BE2C (cell line): ENCODE results near the gene FBP1.

ENCODE experiments used
- DNase-seq: peaks from one replicate; pipeline ENCODE4 v3.0.0-alpha.2; 2020
- H3K27me3 ChIP-seq: fragments of 250-450 bp; sonication (Bioruptor Pico); 2 replicates; pipeline ENCODE4 v1.5.1; 2020; ENCODE audit warnings: mild to moderate bottlenecking
- H3K36me3 ChIP-seq: fragments of 250-450 bp; sonication (Bioruptor Pico); 2 replicates; pipeline ENCODE4 v1.5.1; 2020; ENCODE audit warnings: mild to moderate bottlenecking
- H3K4me1 ChIP-seq: fragments of 250-450 bp; sonication (Bioruptor Pico); 2 replicates; pipeline ENCODE4 v1.5.1; 2020
- H3K4me3 ChIP-seq: 2 replicates; pipeline ENCODE4 v1.5.1; 2011; ENCODE audit warnings: low read depth, low read length
- H3K9me3 ChIP-seq: fragments of 250-450 bp; sonication (Bioruptor Pico); 2 replicates; pipeline ENCODE4 v1.5.1; 2020
- CTCF ChIP-seq: IDR thresholded peaks from 2 replicates; pipeline ENCODE4 v1.5.1; 2012; ENCODE audit warnings: mild to moderate bottlenecking, low read depth, low read length

FBP1 gene

DNA sequence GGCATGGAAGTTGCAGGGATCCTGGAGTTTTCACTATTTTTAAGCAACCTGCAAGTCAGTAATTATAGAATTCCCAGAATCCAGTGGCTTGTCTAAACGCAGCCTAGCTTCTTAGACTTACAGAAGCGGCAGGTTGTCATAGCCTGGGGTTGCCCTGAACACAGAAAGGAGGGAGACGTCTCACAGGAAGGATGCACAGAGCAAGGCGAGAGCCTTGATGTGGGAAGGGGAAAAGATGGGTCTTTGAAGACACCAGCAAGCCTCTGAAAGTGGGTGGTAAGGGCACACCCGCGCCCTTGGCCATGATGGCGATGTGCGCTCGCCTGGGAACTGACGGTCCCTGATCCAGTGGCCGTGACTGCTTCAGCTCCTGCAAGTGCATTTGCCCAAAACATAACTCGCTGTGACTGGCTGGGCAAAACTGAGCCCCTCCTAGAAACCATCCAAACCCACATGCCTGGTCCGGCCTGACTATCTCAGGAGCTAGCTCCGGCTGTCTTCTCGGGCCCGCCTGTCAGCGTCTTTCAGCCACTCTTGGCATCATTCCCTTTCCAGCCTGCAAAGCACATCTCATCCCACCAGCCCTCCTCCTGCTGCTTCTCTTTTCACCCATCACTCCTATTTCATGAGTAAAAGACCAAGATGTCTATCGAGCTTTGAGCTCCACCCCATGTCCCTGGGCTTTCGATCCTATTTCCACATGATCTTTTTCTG lies 17.1 kb downstream of the FBP1 start:
- TF ChIP-seq CTCF = no peak
- no peak overlapping the region for H3K4me3 ChIP-seq
- DNase-seq = no peak
- no peaks in the 10 kb centered on the region for H3K36me3 ChIP-seq
- no peaks in the 10 kb centered on the region; the same call in 1 of the 2 replicates for H3K4me1 ChIP-seq
- no peaks in the 10 kb centered on the region for H3K9me3 ChIP-seq
- no peaks in the 10 kb centered on the region for H3K27me3 ChIP-seq

DNA sequence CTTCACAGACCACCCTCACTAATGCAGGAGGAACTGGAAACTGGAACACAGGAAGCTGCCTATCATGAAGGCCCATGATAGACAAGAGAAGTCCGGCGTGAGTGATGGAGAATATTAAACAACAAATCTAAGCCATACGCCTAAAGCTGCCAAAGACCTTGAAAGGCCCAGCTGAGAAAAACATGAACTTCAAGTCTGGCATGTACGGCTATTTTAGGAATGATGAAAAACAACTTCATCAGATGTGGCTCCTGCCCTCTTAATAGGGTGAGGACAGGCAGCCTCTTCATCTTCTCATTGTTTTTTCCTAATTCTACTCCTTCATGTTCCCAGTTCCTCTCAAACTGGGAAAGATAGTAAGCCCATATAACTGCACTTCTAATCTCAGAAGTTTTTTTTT lies 20.3 kb downstream of the FBP1 start:
- Histone ChIP-seq H3K27me3 (no peaks in the 10 kb centered on the region), H3K4me3 (no peak overlapping the region), H3K36me3 (no peaks in the 10 kb centered on the region), H3K9me3 (no peaks in the 10 kb centered on the region), H3K4me1 (no peaks in the 10 kb centered on the region; the same call in 1 of the 2 replicates)
- no peak for TF ChIP-seq CTCF
- DNase-seq = no peak

DNA sequence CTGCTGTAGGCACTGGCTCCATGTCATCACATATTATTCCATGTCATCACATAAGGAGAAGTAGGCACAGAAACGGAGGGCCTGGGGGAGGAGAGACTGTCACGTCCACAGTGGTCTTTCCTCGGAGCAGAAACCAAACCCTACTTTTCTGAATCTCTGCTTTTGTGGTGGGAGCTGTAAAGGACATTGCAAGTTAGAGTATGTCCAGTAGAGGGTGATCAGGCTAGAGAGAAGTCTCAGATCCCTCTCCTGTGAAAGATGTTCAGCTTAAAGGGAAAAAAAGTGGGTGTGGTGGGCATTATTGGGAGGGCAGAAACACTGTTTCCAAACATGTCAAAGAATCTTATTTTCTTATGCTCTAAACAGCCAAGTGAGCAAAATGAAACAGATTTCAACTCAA lies 26.3 kb downstream of the FBP1 start:
- no peaks in the 10 kb centered on the region for H3K27me3 ChIP-seq
- DNase-seq = no peak

GRCh38 chr9:94612071-94612470 lies 27.2 kb downstream of the FBP1 start:
- no peak for DNase-seq
- H3K4me3 ChIP-seq = no peak overlapping the region
- no peaks in the 10 kb centered on the region for H3K9me3 ChIP-seq
- TF ChIP-seq CTCF = no peak
- H3K27me3 ChIP-seq = no peaks in the 10 kb centered on the region
- H3K36me3 ChIP-seq = no peaks in the 10 kb centered on the region
- H3K4me1 ChIP-seq = peaks cover 15% of the 10 kb centered on the region

More for the DNA sequence above, 26.3 kb downstream of the FBP1 start:
- Histone ChIP-seq H3K4me3 (no peak overlapping the region), H3K4me1 (peaks cover 15% of the 10 kb centered on the region), H3K9me3 (no peaks in the 10 kb centered on the region), H3K36me3 (no peaks in the 10 kb centered on the region)
- peak; percentile 46 for TF ChIP-seq CTCF

- Histone ChIP-seq H3K4me3 (no peak overlapping the region), H3K36me3 (no peaks in the 10 kb centered on the region), H3K9me3 (no peaks in the 10 kb centered on the region), H3K27me3 (no peaks in the 10 kb centered on the region), H3K4me1 (peaks cover 15% of the 10 kb centered on the region)
- DNase-seq = no peak
- TF ChIP-seq CTCF = no peak
Measured at GRCh38 chr9:94611638-94612068, 27.7 kb downstream of the FBP1 start.

- H3K4me3 ChIP-seq = peak overlapping the region; percentile 40
- TF ChIP-seq CTCF = no peak
- peak; percentile 83 for DNase-seq
- H3K4me1 ChIP-seq = peaks cover 15% of the 10 kb centered on the region
- no peaks in the 10 kb centered on the region for H3K27me3 ChIP-seq
- H3K36me3 ChIP-seq = no peaks in the 10 kb centered on the region
- no peaks in the 10 kb centered on the region for H3K9me3 ChIP-seq
Measured at GRCh38 chr9:94610181-94610606, 29.1 kb downstream of the FBP1 start.
